Cardiac fibroblast (primary cell): ENCODE results near the gene FKBP8.

ENCODE experiments used
- DNase-seq, 2 donors: peaks; one replicate each; pipeline versions ENCODE4 v3.0.0 to v3.0.0-alpha.2; 2010; ENCODE audit warnings: low read depth in 2 of 2
- H3K4me3 ChIP-seq, 2 donors: replicated peaks in 1 of 2; 1 replicate in 1 of 2; 2 replicates in 1 of 2; pipeline ENCODE4 v1.5.1; 2011; ENCODE audit warnings: low read depth in 2 of 2, low read length in 2 of 2, mild to moderate bottlenecking in 2 of 2, moderate library complexity in 1 of 2
- TF ChIP-seq, protein P1 (sequence below): IDR thresholded peaks from one replicate; pipeline ENCODE4 v1.5.1; 2011; ENCODE audit warnings: low read depth, mild to moderate bottlenecking, low read length, inconsistent platforms

Gene FKBP8

DNA sequence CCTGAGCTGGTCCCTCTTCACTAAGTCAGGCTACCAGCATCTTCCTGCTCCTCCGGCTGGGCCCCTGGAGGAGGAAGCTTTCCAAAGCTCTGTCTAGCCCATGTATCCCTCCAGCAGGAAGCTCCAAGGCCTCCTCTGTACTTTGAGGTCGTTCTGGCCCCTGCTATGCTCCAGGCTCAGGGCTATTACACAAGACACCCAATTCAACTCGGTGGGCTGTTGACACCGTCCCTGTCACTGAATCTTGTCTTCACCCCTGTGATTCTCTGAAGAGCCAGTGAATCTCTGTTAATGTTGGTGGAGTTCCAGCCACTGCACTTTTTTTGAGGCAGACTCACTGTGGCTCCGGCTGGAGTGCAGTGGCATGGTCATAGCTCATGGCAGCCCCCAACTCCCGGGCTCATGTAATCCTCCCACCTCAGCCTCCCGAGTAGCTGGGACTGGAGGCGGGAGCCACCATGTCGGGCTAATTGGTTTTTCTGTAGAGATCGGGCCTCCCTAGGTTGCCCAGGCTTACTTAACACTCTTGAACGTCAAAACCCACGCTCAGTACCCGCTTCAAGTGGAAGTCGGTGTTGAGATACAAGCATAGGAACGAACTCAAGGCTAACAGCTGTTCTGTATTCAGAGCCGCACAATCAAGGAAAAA is 44.7 kb upstream of the FKBP8 start:
- TF ChIP-seq, protein P1, sequence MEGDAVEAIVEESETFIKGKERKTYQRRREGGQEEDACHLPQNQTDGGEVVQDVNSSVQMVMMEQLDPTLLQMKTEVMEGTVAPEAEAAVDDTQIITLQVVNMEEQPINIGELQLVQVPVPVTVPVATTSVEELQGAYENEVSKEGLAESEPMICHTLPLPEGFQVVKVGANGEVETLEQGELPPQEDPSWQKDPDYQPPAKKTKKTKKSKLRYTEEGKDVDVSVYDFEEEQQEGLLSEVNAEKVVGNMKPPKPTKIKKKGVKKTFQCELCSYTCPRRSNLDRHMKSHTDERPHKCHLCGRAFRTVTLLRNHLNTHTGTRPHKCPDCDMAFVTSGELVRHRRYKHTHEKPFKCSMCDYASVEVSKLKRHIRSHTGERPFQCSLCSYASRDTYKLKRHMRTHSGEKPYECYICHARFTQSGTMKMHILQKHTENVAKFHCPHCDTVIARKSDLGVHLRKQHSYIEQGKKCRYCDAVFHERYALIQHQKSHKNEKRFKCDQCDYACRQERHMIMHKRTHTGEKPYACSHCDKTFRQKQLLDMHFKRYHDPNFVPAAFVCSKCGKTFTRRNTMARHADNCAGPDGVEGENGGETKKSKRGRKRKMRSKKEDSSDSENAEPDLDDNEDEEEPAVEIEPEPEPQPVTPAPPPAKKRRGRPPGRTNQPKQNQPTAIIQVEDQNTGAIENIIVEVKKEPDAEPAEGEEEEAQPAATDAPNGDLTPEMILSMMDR, result no peak
- no peak for DNase-seq
- H3K4me3 ChIP-seq, result peak overlapping the region; percentile 64 to 82

DNA sequence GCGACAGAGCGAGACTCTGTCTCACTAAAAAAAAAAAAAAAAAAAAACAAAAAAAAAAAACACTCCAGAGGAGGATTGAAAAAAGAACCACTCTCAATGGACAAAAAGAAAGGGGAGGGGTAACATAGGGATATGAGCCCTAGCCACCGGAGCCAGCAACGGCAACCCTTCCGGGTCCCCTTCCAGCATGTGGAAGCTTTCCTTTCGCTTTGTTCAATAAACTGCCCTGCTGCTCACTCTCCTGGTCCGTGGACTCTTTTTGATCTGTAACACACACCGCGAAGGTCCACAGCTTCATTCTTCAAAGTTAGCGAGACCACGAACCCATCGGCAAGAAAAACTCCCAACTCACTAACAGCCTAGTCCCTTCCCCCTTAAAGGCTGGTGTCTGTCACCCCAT is 44.2 kb upstream of the FKBP8 start:
- no peak for DNase-seq
- TF ChIP-seq, protein P1, result no peak
- no peak overlapping the region for H3K4me3 ChIP-seq

DNA sequence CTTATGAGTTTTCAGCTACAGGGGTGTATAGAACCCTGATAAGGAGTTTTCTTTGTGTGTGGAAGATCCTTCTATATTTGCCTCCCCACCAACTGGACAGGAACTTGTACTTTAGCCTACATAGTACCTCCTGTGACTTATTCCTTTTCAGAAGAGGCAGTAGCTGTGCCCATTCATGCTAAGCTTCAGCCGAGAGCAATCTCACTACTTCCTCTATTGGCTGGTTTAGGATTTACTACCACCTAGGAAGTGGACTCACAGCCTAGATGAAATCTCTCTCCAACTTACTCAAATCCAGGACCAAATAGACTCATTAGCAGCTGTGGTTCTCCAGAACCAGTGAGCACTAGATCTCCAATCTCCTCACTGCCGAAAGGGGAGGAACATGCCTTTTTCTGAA is 42.9 kb upstream of the FKBP8 start:
- H3K4me3 ChIP-seq, result no peak overlapping the region
- TF ChIP-seq, protein P1, result peak; percentile 7
- no peak for DNase-seq

DNA sequence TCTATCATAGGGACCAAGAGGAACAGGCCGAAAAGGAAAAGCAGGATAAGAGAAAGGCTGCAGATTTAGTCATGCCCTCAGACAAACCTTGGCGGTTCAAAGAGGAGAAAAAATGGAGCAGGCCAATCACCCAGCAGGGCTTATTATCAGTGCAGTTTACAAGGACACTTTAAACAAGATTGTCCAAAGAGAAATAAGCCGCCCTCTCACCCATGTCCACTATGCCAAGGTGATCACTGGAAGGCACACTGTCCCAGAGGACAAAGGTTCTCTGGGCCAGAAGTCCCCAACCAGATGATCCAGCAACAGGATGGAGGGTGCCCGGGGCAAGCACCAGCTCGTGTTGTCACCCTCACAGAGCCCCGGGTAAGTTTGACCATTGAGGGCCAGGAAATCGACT is 36.9 kb upstream of the FKBP8 start:
- TF ChIP-seq, protein P1, result no peak
- DNase-seq, result no peak
- H3K4me3 ChIP-seq, result no peak overlapping the region

DNA sequence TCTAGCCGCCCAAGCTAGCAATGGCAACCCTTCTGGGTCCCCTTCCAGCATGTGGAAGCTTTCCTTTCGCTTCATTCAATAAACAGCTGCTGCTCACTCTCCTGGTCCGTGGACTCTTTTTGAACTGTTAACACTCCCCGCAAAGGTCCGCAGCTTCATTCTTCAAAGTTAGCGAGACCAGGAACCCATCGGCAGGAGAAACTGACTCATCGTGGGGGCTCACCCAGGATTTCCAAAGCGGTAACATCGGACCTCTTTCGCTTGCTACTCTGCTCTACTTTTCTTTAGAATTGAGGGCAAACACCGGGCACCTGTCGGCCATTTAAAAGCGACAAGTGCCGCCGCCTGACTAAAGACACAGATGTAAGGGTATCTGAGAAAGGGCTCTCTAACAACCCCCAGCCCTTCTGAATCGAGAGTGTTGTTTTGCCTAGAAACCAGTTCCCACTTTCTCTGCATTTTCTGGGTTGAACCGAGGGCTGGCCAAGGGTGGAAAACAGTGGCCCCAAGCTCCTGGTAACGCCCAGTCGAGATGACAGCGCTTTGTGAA is 34.1 kb upstream of the FKBP8 start:
- no peak for DNase-seq
- TF ChIP-seq, protein P1, result no peak
- no peak overlapping the region for H3K4me3 ChIP-seq

DNA sequence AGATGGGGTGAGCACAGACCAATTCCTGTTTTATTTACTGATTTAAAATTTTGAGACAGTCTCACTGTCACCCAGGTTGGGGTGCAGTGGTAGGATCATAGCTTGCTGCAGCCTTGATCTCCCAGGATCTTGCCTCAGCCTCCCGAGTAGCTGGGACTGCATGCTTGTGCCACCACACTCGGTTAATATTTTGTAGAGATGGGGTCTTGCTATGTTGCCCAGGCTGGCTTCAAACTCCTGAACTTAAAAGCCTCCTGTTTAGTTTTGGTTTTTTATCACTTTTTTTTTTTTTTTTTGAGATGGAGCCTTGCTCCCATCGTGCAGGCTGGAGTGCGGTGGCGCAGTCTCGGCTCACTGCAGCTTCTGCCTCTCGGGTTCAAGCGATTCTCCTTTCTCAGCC is 33.0 kb upstream of the FKBP8 start:
- DNase-seq, result no peak
- TF ChIP-seq, protein P1, result no peak
- no peak overlapping the region for H3K4me3 ChIP-seq
